SU-DHL-6 (cell line): ENCODE measurements around the gene ESCO1.

ENCODE experiments used
- H2AFZ ChIP-seq: fragments of 200-600 bp; sonication (generic); 2 replicates; pipeline ENCODE4 v1.6.1; 2014; ENCODE audit warnings: low read depth, mild to moderate bottlenecking, moderate library complexity, mixed read lengths, antibody characterized with exemption, low read length; ENCODE audit not compliant: severe bottlenecking
- H3F3A ChIP-seq: fragments of 200-600 bp; shearing (Covaris generic); 2 replicates; pipeline ENCODE4 v1.6.0; 2016; ENCODE audit warnings: antibody characterized with exemption, mild to moderate bottlenecking; ENCODE audit not compliant: insufficient read depth
- H3K27ac ChIP-seq: fragments of 200-600 bp; sonication (generic); 2 replicates; pipeline ENCODE4 v1.5.1; 2016; ENCODE audit warnings: low read depth, mild to moderate bottlenecking, low read length, moderate library complexity, mixed read lengths
- H3K27me3 ChIP-seq: fragments of 200-600 bp; sonication (generic), shearing (Covaris generic); 2 replicates; pipeline ENCODE4 v1.6.0; 2014; ENCODE audit warnings: mild to moderate bottlenecking, low read length
- H3K36me3 ChIP-seq: fragments of 200-600 bp; sonication (generic); 2 replicates; pipeline ENCODE4 v1.6.1; 2014; ENCODE audit warnings: mild to moderate bottlenecking, low read length, mixed read lengths
- H3K4me2 ChIP-seq: fragments of 300-600, 200-600 bp; shearing (Covaris generic), sonication (generic); 2 replicates; pipeline ENCODE4 v1.6.0; 2014; ENCODE audit warnings: low read length, low read depth, mild to moderate bottlenecking; ENCODE audit not compliant: poor library complexity, severe bottlenecking
- H3K4me3 ChIP-seq: fragments of 200-600 bp; sonication (generic); 2 replicates; pipeline ENCODE4 v1.5.1; 2014; ENCODE audit warnings: antibody characterized with exemption, low read length, mild to moderate bottlenecking, mixed read lengths; ENCODE audit not compliant: insufficient read depth, poor library complexity, severe bottlenecking
- H3K79me2 ChIP-seq: fragments of 200-600 bp; sonication (generic); 2 replicates; pipeline ENCODE4 v1.6.1; 2014; ENCODE audit warnings: mild to moderate bottlenecking, low read length, moderate library complexity; ENCODE audit not compliant: insufficient read depth
- H3K9ac ChIP-seq: fragments of 200-600 bp; sonication (generic); 2 replicates; pipeline ENCODE4 v1.7.0; 2014; ENCODE audit warnings: mild to moderate bottlenecking, low read length
- H3K9me2 ChIP-seq: fragments of 200-600 bp; sonication (generic); replicated peaks from 2 replicates; pipeline ENCODE4 v1.6.1; 2014; ENCODE audit warnings: low read length; ENCODE audit not compliant: insufficient read depth
- H3K9me3 ChIP-seq: fragments of 200-600 bp; sonication (generic); 2 replicates; pipeline ENCODE4 v1.6.1; 2014; ENCODE audit warnings: low read length, mixed read lengths; ENCODE audit not compliant: insufficient read depth
- H4K20me1 ChIP-seq: fragments of 200-600 bp; sonication (generic); 2 replicates; pipeline ENCODE4 v1.6.1; 2014; ENCODE audit warnings: low read depth, mild to moderate bottlenecking, antibody characterized with exemption, low read length, moderate library complexity, mixed read lengths
- TF ChIP-seq, protein P1 (sequence below): fragments of 200-600 bp; sonication (generic); IDR thresholded peaks from one replicate; pipeline ENCODE4 v1.5.1; 2017; ENCODE audit warnings: antibody characterized with exemption, mild to moderate bottlenecking, low read length, moderate library complexity; ENCODE audit not compliant: insufficient read depth, poor library complexity, severe bottlenecking

The ESCO1 gene

DNA sequence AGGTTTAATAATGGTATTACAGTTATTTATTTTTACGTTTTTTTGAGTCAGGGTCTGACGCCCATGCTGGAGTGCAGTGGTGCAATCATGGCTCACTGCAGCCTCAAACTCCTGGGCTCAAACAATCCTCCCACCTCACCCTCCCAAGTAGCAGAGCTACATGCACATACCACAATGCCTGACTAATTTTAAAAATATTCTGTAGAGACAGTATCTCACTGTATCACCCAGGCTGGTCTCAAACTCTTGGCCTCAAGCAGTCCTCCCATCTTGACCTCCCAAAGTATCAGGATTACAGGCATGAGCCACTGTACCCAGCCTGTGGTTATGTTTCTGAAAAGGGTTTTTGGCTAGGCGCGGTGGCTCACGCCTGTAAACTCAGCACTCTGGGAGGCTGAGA lies 120.8 kb downstream of the ESCO1 start:
- Histone ChIP-seq H3K9ac (no peak overlapping the region), H3K9me2 (no peaks in the 10 kb centered on the region), H3F3A (no peaks in the 10 kb centered on the region), H3K27ac (no peak overlapping the region), H3K4me3 (no peak overlapping the region), H3K79me2 (no peaks in the 10 kb centered on the region), H3K4me2 (no peak overlapping the region), H2AFZ (no peak overlapping the region), H4K20me1 (no peaks in the 10 kb centered on the region), H3K9me3 (no peaks in the 10 kb centered on the region), H3K27me3 (no peaks in the 10 kb centered on the region), H3K36me3 (no peaks in the 10 kb centered on the region)
- TF ChIP-seq, protein P1, sequence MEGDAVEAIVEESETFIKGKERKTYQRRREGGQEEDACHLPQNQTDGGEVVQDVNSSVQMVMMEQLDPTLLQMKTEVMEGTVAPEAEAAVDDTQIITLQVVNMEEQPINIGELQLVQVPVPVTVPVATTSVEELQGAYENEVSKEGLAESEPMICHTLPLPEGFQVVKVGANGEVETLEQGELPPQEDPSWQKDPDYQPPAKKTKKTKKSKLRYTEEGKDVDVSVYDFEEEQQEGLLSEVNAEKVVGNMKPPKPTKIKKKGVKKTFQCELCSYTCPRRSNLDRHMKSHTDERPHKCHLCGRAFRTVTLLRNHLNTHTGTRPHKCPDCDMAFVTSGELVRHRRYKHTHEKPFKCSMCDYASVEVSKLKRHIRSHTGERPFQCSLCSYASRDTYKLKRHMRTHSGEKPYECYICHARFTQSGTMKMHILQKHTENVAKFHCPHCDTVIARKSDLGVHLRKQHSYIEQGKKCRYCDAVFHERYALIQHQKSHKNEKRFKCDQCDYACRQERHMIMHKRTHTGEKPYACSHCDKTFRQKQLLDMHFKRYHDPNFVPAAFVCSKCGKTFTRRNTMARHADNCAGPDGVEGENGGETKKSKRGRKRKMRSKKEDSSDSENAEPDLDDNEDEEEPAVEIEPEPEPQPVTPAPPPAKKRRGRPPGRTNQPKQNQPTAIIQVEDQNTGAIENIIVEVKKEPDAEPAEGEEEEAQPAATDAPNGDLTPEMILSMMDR: no peak
